GM04503 (cell line): ENCODE measurements around the gene PRDX1.
"Not testable (repeated sequence)": the region's sequence is repeated elsewhere in the genome, so short reads cannot be mapped to it uniquely, and the experiment has no call there.

Experiments used
- DNase-seq: peaks from one replicate; pipeline ENCODE4 v3.0.0-alpha.2; 2012; ENCODE audit warnings: low read depth

Gene PRDX1

GRCh38 chr1:45503462-45504360, 18.0 kb downstream of the PRDX1 start:
- no peak for DNase-seq

GRCh38 chr1:45501505-45501859, 20.2 kb downstream of the PRDX1 start:
- no peak for DNase-seq

DNA sequence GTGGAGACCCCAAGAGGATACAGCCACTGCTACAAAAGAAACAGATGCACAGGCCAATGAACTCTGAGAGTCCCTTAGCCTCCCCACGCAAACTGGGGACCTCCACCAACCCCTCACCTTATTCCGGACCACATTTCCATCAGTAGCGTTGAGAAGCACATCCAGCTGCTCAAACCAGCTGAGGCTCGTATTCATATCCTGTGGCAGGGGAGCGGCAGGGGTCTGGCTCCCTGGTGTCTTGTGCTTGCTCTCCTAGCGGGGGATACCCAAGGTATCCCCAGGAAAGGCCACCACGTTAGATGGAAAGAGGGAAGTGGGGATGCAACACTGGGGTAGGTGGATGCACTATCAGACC, 22.3 kb downstream of the PRDX1 start:
- DNase-seq: no peak

DNA sequence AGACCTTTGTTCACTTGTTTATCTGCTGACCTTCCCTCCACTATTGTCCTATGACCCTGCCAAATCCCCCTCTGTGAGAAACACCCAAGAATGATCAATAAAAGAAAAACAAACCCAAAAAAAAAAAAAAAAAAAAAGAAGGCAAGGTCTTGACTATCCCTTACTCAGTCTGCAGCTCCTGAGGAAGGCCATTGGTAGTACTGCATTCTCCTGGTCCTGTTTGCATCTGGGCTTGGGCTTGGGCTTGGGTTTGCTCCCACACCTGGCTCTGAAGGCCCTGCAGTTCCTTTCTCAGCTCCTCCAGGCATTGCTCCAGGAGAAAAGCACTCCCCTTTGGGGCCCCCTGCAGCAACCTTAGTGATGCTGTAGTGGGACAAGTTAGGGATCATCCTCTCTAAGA, 23.4 kb downstream of the PRDX1 start:
- DNase-seq: no peak

GRCh38 chr1:45493116-45493697, 28.5 kb downstream of the PRDX1 start:
- DNase-seq: no peak

- DNase-seq: no peak
Measured at GRCh38 chr1:45492691-45493090, 29.0 kb downstream of the PRDX1 start.

DNA sequence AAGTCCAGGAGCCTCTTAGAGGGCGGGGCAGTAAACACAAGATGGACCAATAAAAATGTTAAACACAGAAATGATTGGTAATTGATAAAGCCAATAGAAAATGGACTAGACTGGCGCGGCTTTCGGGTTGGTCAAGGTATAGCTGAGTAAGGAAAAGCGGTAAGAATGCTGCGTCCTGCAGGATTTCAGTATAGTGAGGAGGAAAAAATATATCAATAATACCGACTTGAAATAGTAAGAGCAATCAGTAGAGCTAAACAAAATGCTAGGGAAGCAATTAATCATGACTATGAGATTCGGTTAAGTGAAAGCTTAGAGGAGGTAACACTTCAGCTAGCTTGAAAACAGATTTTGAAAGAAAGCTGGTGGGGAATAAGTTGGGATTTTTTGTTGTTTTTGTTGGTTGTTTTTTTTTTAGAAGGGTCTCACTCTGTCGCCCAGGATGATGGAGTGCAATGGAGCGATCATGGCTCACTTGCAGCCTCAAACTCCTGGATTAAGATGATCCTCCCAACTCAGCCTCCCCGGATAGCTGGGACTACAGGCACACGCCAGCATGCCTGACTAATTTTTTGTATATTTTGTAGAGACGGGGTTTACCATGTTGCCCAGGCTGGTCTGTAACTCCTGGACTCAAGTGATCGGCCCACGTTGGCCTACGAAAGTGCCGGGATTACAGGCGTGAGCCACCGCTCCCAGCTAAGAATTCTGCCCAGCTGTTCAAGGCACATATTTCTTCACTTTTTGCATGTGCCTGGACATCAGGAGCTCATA, 30.0 kb downstream of the PRDX1 start:
- DNase-seq: no peak

DNA sequence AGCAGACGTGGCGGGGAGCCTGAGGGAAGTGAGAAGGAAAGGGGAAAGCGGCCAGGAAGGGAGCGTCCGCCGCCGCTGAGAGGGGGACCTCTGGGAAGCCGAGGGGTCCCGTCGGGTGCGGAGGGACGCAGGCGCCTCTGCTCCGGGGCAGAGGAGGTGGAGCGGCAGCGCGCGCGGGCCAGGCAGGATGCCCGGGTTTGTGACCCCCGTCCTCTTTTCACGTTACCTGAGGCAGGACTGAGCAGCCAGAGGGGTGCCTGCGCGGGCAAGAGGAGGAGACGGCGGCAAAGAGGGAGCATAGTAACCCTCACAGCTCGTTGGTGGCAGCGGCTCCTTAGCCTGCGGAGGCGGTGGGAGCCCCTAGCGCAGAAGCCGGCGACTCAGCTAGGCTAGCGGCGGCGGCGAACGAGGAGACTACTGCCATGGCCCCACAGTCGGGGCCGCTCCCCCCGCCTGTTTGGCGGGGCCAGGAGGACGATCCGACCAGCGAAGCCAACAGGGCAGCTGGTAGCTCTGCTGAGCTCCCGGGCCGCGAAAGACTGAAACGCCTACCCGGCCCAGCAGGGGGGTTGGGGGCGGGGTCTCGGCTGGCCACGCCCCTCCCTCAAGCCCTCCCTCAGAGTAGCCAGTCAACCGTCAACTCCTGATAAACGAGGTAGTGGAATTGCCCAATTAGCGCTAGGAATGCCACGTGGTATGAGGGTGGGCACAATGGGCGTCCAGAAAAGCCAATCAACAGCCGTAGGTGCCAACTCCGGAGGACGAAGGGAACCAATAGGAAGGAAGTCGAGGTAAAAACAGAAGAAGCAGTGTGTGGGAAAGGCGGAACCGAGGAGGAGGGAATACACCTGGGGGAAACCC, 30.8 kb downstream of the PRDX1 start, which contains the start of gene TESK2:
TSS of gene TESK2 (minus strand) at position 538 of the 861 bp plus-strand sequence. CDS start 33,378 bp downstream, outside the sequence.
- peak; percentile 99 for DNase-seq

DNA sequence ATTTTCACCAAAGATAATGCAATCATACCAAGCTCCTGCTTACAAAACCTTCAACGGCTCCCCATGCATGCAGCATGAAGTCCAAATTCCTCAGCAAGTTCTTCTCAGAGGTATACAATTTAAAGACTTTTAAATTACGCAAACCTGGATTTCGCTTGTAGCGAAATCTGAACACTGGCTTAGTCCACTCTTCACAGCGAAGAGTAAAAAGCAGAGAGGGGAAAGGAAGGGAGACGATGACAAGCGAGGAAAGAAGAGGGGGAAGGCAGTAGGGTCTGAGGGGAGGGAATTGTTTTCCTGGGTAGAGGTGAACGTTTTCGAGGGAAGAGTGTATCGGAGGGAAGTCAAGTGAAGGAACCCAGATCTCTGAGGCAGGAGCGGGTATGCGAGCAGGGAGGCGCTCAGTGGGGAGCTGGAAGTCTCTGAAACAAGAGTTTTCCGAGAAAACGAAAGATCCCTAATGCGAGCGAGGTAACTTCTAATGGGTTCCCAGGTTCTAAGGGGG, 31.5 kb downstream of the PRDX1 start:
- DNase-seq: no peak

DNA sequence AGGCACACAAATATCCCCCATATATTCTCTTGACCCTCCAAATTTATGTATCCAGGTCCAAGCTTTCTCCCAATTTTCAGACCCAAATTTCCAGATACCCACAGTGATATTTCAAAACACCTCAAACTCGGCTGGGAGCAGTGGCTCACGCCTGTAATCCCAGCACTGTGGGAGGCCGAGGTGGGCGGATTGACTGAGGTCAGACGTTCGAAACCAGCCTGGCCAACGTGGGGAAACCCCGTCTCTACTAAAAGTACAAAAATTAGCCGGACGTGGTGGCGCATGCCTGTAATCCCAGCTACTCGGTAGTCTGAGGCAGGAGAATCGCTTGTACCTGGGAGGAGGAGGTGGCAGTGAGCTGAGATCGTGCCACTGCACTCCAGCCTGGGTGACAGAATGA, 32.3 kb downstream of the PRDX1 start:
- DNase-seq: not testable (repeated sequence)

DNA sequence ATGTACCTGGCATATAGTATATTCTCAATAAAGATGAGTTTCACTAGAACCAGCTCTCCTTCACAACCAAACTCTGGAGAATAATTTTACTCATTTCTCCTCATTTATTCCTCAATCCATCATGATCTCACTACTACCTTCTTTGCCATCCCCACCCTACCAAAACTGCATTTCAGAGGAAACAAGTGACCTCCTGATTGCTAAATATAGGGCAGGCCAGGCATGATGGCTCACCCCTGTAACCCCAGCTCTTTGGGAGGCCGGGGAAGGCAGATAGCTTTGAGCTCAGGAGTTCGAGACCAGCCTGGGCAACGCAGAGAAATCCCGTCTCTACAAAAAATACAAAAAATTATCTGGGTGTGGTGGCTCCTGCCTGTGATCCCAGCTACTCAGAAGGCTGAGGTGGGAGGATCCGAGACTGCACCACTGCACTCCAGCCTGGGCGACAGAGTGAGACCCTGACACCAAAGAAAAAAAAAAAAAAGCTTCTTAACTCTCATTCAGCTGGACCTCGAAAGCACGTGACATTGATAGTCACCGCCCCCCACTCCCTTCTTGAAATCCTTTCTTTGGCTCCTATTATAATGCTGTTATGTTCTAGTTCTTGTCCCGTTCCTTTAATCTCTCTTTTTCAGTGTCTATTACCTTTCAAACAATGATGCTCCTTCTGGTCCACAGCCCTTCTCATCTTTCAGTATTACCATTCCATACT, 32.9 kb downstream of the PRDX1 start:
- DNase-seq: no peak

GRCh38 chr1:45485949-45486348, 35.7 kb downstream of the PRDX1 start:
- no peak for DNase-seq

- DNase-seq: no peak
Measured at GRCh38 chr1:45479039-45479748, 42.5 kb downstream of the PRDX1 start.

DNA sequence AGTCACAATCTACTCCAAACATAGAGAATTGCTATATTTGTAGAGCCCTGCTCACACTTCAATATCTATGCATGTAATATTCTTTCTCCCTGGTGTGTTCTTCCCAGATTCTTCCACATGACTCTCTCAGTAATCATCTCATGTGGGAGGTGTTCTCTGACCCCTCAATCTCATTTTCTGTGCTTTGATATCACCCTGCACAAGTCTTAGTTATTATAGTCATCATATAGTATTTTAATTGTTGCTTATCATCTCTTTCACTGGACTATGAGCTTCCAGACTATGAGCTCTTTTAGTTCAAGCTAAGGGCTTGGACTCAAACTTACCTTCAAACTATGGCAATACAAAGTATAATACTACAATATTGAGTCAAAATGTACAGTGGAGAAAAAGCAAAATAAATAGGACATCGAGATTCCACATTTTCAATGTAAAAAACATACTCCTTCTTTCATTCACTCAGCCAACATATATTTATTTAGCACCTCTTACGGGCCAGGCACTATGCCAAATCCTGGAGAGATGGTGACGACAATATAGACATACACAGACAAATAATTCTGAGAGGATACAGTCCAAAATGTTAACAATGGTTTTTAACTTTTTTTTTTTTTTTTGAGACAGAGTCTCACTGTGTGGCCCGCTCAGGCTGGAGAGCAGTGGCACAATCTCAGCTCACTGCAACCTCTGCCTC, 43.4 kb downstream of the PRDX1 start:
- DNase-seq: no peak

- DNase-seq: no peak
Measured at GRCh38 chr1:45477646-45478045, 44.0 kb downstream of the PRDX1 start.

DNA sequence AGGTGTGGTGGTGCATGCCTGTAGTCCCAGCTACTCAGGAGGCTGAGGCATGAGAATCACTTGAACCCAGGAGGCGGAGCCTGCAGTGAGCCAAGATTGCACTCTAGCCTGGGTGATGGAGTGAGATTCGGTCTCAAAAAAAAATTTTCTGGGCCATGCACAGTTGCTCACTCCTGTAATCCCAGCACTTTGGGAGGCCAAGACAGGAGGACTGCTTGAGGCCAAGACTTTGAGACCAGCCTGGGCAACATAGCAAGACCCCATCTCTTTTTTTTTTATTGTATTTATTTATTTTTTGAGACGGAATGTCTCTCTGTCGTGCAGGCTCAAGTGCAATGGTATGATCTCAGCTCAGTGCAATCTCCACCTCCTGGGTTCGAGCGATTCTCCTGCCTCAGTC, 47.5 kb downstream of the PRDX1 start:
- DNase-seq: not testable (repeated sequence)

DNA sequence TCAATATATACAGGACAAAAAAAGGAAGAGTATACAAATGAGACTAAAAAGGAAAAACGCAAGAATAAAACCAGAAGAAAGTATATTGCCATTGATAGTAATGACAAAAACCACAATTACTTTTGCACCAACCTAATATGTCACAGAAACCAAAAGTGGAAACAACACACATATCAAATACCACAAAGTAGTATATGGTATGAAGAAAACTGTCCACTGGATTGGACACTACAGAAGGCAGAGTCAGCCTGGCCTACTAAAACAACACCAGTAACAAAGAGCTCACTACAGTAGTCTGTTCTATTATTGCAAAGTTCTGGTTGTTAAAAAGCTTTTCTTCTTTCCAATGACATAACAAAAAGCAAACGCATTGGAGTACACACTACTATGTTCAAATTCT, 48.4 kb downstream of the PRDX1 start:
- no peak for DNase-seq

DNA sequence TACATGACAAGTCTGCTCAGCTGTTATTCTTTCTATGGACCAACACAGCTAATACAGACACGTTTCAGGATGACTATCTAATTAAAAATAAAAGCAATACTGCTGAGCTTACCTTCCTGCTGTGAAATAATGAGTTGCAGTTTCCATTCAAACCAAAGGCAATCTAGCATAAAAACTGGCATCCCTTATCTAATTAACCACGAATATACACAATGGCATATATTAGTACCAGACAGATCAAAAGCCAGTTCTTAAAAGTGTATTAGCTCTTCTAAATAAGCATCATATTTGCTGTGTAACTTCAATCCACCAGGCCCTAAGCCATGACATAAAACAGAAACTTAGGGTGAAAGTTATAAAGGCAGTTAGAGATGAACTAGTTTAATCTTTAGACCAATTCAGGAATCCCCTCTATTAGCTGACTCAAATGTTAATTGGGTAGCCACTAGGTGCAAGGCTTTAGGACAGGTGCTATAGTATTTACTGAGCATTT, 51.3 kb downstream of the PRDX1 start:
- DNase-seq: no peak

DNA sequence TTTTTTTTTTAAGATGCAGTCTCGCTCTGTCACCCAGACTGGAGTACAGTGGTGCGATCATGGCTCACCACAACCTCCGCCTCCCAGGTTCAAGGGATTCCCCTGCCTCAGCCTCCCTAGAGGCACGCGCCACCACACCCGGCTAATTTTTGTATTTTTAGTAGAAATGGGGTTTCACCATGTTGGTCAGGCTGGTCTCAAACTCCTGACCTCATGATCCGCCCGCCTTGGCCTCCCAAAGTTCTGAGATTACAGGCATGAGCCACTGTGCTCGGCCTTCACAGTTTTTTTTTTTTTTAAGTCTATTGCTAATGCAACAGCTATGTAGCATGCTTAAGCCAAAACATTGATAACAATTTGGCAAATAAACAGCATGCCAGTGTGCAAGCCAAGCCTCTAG, 54.3 kb downstream of the PRDX1 start:
- not testable (repeated sequence) for DNase-seq

DNA sequence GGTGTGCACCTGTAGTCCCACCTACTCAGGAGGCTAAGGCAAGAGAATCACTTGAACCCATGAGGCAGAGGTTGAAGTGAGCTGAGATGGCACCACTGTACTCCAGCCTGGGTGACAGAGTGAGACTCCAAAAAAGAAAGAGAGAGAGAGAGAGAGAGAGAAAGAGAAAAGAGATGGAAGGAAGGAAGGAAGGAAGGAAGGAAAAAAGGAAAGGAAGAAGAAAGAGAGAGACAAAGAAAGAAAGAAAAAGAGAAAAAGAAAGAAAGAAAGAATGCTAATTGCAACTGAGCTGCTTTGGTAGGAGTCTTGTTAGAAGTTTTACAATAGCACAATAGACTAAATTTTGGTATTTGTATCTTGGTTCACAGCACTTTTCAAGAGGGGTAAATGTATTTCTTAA, 56.4 kb downstream of the PRDX1 start:
- DNase-seq: no peak
